ENCODE data around the gene SLC6A16.

Gene SLC6A16

GRCh38 chr19:49362929-49363267 lies 37.9 kb upstream of the SLC6A16 start:
- peak overlapping the region; percentile 99 for H3K9ac ChIP-seq (ENCODE audit: insufficient read length)
- peak overlapping the region; percentile 98 for H3K27ac ChIP-seq
- H3K4me3 ChIP-seq = peak overlapping the region; percentile 98
- H3K9me3 ChIP-seq (ENCODE audit: low read depth, low read length) = no peaks in the 10 kb centered on the region
- DNase-seq (ENCODE audit: low read depth, low spot score) = no peak
- no peak for TF ChIP-seq POLR2AphosphoS5 (IDR thresholded peaks at IDR 0.05; ENCODE audit: borderline replicate concordance, low read depth, low read length)
- TF ChIP-seq FOXP2 (optimal IDR thresholded peaks at IDR 0.05; ENCODE audit: control extremely low read depth, extremely low read length, insufficient read depth) = no peak
- TF ChIP-seq EZH2 (IDR thresholded peaks at IDR 0.05) = no peak
- peaks cover 24% of the 10 kb centered on the region for H3K36me3 ChIP-seq (ENCODE audit: insufficient read depth, low read length)

- H3K27ac ChIP-seq = peak within 1 kb of the TSS; percentile 98
- no peaks in the 10 kb centered on the region for H3K9me3 ChIP-seq (ENCODE audit: low read depth, low read length)
- H3K36me3 ChIP-seq (ENCODE audit: insufficient read depth, low read length) = peaks cover 30% of the 10 kb centered on the region
- peak within 1 kb of the TSS; percentile 99 for H3K9ac ChIP-seq (ENCODE audit: insufficient read length)
- DNase-seq (ENCODE audit: low read depth, low spot score) = no peak
- TF ChIP-seq EZH2 (IDR thresholded peaks at IDR 0.05) (no peak), POLR2AphosphoS5 (IDR thresholded peaks at IDR 0.05; ENCODE audit: borderline replicate concordance, low read depth, low read length) (peak; percentile 79)
- H3K4me3 ChIP-seq = peak within 1 kb of the TSS; percentile 98
Observed at GRCh38 chr19:49362048-49362928, 37.3 kb upstream of the SLC6A16 start, which contains the start of gene TEAD2. TEAD2 (minus strand) TSS chr19:49362416; CDS start chr19:49360075, 2,341 bp downstream.

GRCh38 chr19:49361438-49362047 lies 36.6 kb upstream of the SLC6A16 start:
- Histone ChIP-seq H3K27ac (peak overlapping the region; percentile 98), H3K4me3 (peak overlapping the region; percentile 98)

GRCh38 chr19:49359851-49360820 lies 35.1 kb upstream of the SLC6A16 start:
- peaks cover 51% of the 10 kb centered on the region for H3K36me3 ChIP-seq (ENCODE audit: insufficient read depth, low read length)
- TF ChIP-seq POLR2AphosphoS5 (IDR thresholded peaks at IDR 0.05; ENCODE audit: borderline replicate concordance, low read depth, low read length) (no peak), EZH2 (IDR thresholded peaks at IDR 0.05) (no peak), FOXP2 (optimal IDR thresholded peaks at IDR 0.05; ENCODE audit: control extremely low read depth, extremely low read length, insufficient read depth) (no peak)
- H3K4me3 ChIP-seq = peak overlapping the region; percentile 98
- peak overlapping the region; percentile 98 for H3K27ac ChIP-seq
- no peaks in the 10 kb centered on the region for H3K9me3 ChIP-seq (ENCODE audit: low read depth, low read length)
- H3K9ac ChIP-seq (ENCODE audit: insufficient read length) = peak overlapping the region; percentile 99
- no peak for DNase-seq (ENCODE audit: low read depth, low spot score)

More at GRCh38 chr19:49361438-49362047, 36.6 kb upstream of the SLC6A16 start:
- TF ChIP-seq POLR2AphosphoS5 (IDR thresholded peaks at IDR 0.05; ENCODE audit: borderline replicate concordance, low read depth, low read length) = peak; percentile 82
- no peak for TF ChIP-seq EZH2 (IDR thresholded peaks at IDR 0.05)
- no peak for TF ChIP-seq FOXP2 (optimal IDR thresholded peaks at IDR 0.05; ENCODE audit: control extremely low read depth, extremely low read length, insufficient read depth)
- peaks cover 37% of the 10 kb centered on the region for H3K36me3 ChIP-seq (ENCODE audit: insufficient read depth, low read length)
- H3K9ac ChIP-seq (ENCODE audit: insufficient read length) = peak overlapping the region; percentile 99
- H3K9me3 ChIP-seq (ENCODE audit: low read depth, low read length) = no peaks in the 10 kb centered on the region
- peak; percentile 85 for DNase-seq (ENCODE audit: low read depth, low spot score)

- TF ChIP-seq FOXP2 (optimal IDR thresholded peaks at IDR 0.05; ENCODE audit: control extremely low read depth, extremely low read length, insufficient read depth) (no peak), POLR2AphosphoS5 (IDR thresholded peaks at IDR 0.05; ENCODE audit: borderline replicate concordance, low read depth, low read length) (no peak), EZH2 (IDR thresholded peaks at IDR 0.05) (no peak)
- no peak overlapping the region for H3K4me3 ChIP-seq
- H3K9me3 ChIP-seq (ENCODE audit: low read depth, low read length) = no peaks in the 10 kb centered on the region
- H3K27ac ChIP-seq = peak overlapping the region; percentile 25; the same call in 1 of the 2 replicates
- no peak overlapping the region for H3K9ac ChIP-seq (ENCODE audit: insufficient read length)
- no peak for DNase-seq (ENCODE audit: low read depth, low spot score)
- H3K36me3 ChIP-seq (ENCODE audit: insufficient read depth, low read length) = peaks cover 78% of the 10 kb centered on the region
Observed at GRCh38 chr19:49357186-49357585, 32.2 kb upstream of the SLC6A16 start.

GRCh38 chr19:49356382-49356781 lies 31.4 kb upstream of the SLC6A16 start:
- no peak overlapping the region for H3K4me3 ChIP-seq
- H3K27ac ChIP-seq = peak overlapping the region; percentile 64; the same call in 1 of the 2 replicates
- TF ChIP-seq FOXP2 (optimal IDR thresholded peaks at IDR 0.05; ENCODE audit: control extremely low read depth, extremely low read length, insufficient read depth) = no peak
- no peak for TF ChIP-seq EZH2 (IDR thresholded peaks at IDR 0.05)
- TF ChIP-seq POLR2AphosphoS5 (IDR thresholded peaks at IDR 0.05; ENCODE audit: borderline replicate concordance, low read depth, low read length) = no peak
- H3K9me3 ChIP-seq (ENCODE audit: low read depth, low read length) = no peaks in the 10 kb centered on the region
- H3K9ac ChIP-seq (ENCODE audit: insufficient read length) = no peak overlapping the region
- DNase-seq (ENCODE audit: low read depth, low spot score) = no peak
- H3K36me3 ChIP-seq (ENCODE audit: insufficient read depth, low read length) = peaks cover 84% of the 10 kb centered on the region

- peaks cover 88% of the 10 kb centered on the region for H3K36me3 ChIP-seq (ENCODE audit: insufficient read depth, low read length)
- no peak for DNase-seq (ENCODE audit: low read depth, low spot score)
- H3K4me3 ChIP-seq = no peak overlapping the region
- H3K9ac ChIP-seq (ENCODE audit: insufficient read length) = no peak overlapping the region
- H3K9me3 ChIP-seq (ENCODE audit: low read depth, low read length) = no peaks in the 10 kb centered on the region
- peak overlapping the region; percentile 64; the same call in 1 of the 2 replicates for H3K27ac ChIP-seq
- TF ChIP-seq FOXP2 (optimal IDR thresholded peaks at IDR 0.05; ENCODE audit: control extremely low read depth, extremely low read length, insufficient read depth) (no peak), EZH2 (IDR thresholded peaks at IDR 0.05) (no peak), POLR2AphosphoS5 (IDR thresholded peaks at IDR 0.05; ENCODE audit: borderline replicate concordance, low read depth, low read length) (no peak)
Observed at GRCh38 chr19:49355909-49356353, 30.9 kb upstream of the SLC6A16 start.
